ENCODE results near the gene BCL3. TPM values are rescaled to one million over a fixed set of nuclear protein-coding genes. Genes with fewer than 3 reads are reported as not detected.

The BCL3 gene
- total and polyA plus RNA-seq, 2 of the 13 experiments (the other 11 are each of a cell fraction or from before 2014, with no cell fraction given) = 2.3 to 4.0 TPM

DNA sequence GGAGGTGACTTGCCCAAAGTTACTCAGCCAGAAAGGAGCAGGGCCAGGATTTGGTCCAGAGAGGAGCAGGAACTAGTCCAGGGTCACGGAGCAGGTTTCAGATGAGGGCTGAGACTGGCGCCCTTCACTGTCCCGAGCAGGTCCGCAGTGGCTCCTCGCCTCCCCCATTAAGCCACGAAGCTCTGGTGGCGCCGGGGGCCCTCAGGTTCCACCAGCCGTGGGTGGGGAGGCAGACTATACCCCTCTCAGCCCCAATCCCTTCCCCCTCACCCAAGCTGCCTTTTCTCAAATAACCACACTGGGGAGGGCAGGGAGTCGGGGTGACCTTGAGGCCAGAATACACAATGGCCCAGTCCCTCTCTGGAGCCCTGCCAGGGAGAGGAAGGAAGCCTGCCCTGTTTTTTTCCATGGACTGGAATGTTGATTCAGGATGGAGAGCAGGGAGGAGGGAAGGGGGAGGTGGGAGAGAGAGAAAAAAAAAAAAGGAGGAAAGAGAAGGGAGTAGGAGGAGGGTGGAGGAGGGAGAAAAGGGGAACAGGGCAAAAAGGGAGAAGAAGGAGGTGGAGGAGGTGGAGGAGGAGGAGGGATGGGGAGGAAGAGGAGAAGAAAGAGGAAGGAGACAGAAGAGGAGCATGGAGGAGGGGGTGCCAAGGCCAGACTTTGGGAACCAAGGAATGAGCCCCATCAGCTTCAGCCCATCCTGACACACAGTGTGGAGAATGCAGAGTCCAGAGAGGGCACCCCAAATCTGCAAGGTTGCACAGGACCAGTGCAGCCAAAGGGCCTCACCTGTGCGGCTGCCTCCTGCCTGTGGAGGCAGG, 29.9 kb upstream of the BCL3 start (continued):
- TF ChIP-seq, protein P1, sequence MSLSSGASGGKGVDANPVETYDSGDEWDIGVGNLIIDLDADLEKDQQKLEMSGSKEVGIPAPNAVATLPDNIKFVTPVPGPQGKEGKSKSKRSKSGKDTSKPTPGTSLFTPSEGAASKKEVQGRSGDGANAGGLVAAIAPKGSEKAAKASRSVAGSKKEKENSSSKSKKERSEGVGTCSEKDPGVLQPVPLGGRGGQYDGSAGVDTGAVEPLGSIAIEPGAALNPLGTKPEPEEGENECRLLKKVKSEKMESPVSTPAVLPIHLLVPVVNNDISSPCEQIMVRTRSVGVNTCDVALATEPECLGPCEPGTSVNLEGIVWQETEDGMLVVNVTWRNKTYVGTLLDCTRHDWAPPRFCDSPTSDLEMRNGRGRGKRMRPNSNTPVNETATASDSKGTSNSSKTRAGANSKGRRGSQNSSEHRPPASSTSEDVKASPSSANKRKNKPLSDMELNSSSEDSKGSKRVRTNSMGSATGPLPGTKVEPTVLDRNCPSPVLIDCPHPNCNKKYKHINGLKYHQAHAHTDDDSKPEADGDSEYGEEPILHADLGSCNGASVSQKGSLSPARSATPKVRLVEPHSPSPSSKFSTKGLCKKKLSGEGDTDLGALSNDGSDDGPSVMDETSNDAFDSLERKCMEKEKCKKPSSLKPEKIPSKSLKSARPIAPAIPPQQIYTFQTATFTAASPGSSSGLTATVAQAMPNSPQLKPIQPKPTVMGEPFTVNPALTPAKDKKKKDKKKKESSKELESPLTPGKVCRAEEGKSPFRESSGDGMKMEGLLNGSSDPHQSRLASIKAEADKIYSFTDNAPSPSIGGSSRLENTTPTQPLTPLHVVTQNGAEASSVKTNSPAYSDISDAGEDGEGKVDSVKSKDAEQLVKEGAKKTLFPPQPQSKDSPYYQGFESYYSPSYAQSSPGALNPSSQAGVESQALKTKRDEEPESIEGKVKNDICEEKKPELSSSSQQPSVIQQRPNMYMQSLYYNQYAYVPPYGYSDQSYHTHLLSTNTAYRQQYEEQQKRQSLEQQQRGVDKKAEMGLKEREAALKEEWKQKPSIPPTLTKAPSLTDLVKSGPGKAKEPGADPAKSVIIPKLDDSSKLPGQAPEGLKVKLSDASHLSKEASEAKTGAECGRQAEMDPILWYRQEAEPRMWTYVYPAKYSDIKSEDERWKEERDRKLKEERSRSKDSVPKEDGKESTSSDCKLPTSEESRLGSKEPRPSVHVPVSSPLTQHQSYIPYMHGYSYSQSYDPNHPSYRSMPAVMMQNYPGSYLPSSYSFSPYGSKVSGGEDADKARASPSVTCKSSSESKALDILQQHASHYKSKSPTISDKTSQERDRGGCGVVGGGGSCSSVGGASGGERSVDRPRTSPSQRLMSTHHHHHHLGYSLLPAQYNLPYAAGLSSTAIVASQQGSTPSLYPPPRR (CRISPR knock-in tag; IDR thresholded peaks at IDR 0.05; ENCODE audit: borderline replicate concordance) = peak; percentile 87; the same call in 1 of the 2 replicates
- 0 out of 2 replicates have a peak, but pooled peaks have one; percentile 22 for TF ChIP-seq ZNF614 (CRISPR knock-in tag; IDR thresholded peaks at IDR 0.05; ENCODE audit: borderline replicate concordance)
- no peak for TF ChIP-seq ZNF10 (CRISPR knock-in tag; IDR thresholded peaks at IDR 0.05; ENCODE audit: borderline replicate concordance, low read depth)
- TF ChIP-seq SMYD3 (CRISPR knock-in tag; IDR thresholded peaks at IDR 0.05) = no peak
- TF ChIP-seq SNAI1 (CRISPR knock-in tag; IDR thresholded peaks at IDR 0.05; ENCODE audit: borderline replicate concordance) = no peak
- peak; percentile 74 for TF ChIP-seq RBFOX2 (IDR thresholded peaks at IDR 0.05; ENCODE audit: low read depth, low read length)
- TF ChIP-seq, protein P2, sequence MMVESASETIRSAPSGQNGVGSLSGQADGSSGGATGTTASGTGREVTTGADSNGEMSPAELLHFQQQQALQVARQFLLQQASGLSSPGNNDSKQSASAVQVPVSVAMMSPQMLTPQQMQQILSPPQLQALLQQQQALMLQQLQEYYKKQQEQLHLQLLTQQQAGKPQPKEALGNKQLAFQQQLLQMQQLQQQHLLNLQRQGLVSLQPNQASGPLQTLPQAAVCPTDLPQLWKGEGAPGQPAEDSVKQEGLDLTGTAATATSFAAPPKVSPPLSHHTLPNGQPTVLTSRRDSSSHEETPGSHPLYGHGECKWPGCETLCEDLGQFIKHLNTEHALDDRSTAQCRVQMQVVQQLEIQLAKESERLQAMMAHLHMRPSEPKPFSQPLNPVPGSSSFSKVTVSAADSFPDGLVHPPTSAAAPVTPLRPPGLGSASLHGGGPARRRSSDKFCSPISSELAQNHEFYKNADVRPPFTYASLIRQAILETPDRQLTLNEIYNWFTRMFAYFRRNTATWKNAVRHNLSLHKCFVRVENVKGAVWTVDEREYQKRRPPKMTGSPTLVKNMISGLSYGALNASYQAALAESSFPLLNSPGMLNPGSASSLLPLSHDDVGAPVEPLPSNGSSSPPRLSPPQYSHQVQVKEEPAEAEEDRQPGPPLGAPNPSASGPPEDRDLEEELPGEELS (CRISPR knock-in tag; IDR thresholded peaks at IDR 0.05) = peak; percentile 84
- TF ChIP-seq, protein P3, sequence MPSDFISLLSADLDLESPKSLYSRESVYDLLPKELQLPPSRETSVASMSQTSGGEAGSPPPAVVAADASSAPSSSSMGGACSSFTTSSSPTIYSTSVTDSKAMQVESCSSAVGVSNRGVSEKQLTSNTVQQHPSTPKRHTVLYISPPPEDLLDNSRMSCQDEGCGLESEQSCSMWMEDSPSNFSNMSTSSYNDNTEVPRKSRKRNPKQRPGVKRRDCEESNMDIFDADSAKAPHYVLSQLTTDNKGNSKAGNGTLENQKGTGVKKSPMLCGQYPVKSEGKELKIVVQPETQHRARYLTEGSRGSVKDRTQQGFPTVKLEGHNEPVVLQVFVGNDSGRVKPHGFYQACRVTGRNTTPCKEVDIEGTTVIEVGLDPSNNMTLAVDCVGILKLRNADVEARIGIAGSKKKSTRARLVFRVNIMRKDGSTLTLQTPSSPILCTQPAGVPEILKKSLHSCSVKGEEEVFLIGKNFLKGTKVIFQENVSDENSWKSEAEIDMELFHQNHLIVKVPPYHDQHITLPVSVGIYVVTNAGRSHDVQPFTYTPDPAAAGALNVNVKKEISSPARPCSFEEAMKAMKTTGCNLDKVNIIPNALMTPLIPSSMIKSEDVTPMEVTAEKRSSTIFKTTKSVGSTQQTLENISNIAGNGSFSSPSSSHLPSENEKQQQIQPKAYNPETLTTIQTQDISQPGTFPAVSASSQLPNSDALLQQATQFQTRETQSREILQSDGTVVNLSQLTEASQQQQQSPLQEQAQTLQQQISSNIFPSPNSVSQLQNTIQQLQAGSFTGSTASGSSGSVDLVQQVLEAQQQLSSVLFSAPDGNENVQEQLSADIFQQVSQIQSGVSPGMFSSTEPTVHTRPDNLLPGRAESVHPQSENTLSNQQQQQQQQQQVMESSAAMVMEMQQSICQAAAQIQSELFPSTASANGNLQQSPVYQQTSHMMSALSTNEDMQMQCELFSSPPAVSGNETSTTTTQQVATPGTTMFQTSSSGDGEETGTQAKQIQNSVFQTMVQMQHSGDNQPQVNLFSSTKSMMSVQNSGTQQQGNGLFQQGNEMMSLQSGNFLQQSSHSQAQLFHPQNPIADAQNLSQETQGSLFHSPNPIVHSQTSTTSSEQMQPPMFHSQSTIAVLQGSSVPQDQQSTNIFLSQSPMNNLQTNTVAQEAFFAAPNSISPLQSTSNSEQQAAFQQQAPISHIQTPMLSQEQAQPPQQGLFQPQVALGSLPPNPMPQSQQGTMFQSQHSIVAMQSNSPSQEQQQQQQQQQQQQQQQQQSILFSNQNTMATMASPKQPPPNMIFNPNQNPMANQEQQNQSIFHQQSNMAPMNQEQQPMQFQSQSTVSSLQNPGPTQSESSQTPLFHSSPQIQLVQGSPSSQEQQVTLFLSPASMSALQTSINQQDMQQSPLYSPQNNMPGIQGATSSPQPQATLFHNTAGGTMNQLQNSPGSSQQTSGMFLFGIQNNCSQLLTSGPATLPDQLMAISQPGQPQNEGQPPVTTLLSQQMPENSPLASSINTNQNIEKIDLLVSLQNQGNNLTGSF (CRISPR knock-in tag; IDR thresholded peaks at IDR 0.05) = peak; percentile 88
- TF ChIP-seq, protein P4, sequence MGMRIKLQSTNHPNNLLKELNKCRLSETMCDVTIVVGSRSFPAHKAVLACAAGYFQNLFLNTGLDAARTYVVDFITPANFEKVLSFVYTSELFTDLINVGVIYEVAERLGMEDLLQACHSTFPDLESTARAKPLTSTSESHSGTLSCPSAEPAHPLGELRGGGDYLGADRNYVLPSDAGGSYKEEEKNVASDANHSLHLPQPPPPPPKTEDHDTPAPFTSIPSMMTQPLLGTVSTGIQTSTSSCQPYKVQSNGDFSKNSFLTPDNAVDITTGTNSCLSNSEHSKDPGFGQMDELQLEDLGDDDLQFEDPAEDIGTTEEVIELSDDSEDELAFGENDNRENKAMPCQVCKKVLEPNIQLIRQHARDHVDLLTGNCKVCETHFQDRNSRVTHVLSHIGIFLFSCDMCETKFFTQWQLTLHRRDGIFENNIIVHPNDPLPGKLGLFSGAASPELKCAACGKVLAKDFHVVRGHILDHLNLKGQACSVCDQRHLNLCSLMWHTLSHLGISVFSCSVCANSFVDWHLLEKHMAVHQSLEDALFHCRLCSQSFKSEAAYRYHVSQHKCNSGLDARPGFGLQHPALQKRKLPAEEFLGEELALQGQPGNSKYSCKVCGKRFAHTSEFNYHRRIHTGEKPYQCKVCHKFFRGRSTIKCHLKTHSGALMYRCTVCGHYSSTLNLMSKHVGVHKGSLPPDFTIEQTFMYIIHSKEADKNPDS (CRISPR knock-in tag; IDR thresholded peaks at IDR 0.05) = no peak
- no peak for TF ChIP-seq GABPA (IDR thresholded peaks at IDR 0.05; ENCODE audit: low read depth, low read length)
- TF ChIP-seq GABPA (CRISPR knock-in tag; IDR thresholded peaks at IDR 0.05; ENCODE audit: low read depth) = peak; percentile 49; the same call in 1 of the 2 replicates
- TF ChIP-seq NFATC3 (CRISPR knock-in tag; IDR thresholded peaks at IDR 0.05) = no peak
- TF ChIP-seq HNRNPK (IDR thresholded peaks at IDR 0.05; ENCODE audit: low read depth, low read length, poor library complexity, severe bottlenecking) = peak; percentile 6
